ENCODE results near the gene WDR70. TPM values are rescaled to one million over a fixed set of nuclear protein-coding genes. Genes with fewer than 3 reads are reported as not detected.

WDR70 gene
- total RNA-seq, 1 donor from 2014 or later = 28.9 TPM

- H3K27ac Mint-ChIP-seq (ENCODE audit: unreplicated experiment) = no peak overlapping the region
- TF ChIP-seq CTCF (IDR thresholded peaks at IDR 0.05; ENCODE audit: unreplicated experiment) = no peak
- H3K4me1 Mint-ChIP-seq (ENCODE audit: unreplicated experiment) = peaks cover 4% of the 10 kb centered on the region
- H3K4me3 Mint-ChIP-seq (ENCODE audit: unreplicated experiment) = no peak overlapping the region
- H3K9me3 Mint-ChIP-seq (ENCODE audit: unreplicated experiment) = no peaks in the 10 kb centered on the region
- no peaks in the 10 kb centered on the region for H3K27me3 Mint-ChIP-seq (ENCODE audit: unreplicated experiment)
- no peak for DNase-seq (ENCODE audit: low spot score)
- peaks cover 4% of the 10 kb centered on the region for H3K36me3 Mint-ChIP-seq (ENCODE audit: low read depth, unreplicated experiment)
Measured at GRCh38 chr5:37628876-37629275, 249.8 kb downstream of the WDR70 start.

DNA sequence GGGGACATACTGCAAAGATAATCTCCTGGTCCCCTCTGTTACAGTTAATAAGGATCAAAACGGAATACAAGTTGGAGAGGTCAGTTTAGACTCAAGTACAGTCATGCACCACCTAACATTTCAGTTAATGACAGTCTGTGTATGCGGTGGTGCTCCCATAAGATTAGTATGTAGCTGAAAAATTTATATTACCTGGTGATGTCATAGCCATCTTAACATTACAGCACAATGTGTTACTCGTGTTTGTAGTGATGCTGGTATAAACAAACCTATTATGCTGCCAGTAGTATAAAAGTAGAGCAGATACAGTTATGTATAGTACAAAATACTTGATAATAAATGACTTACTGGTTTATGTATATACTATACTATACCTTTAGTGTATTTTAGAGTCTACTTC lies 252.8 kb downstream of the WDR70 start:
- H3K27me3 Mint-ChIP-seq (ENCODE audit: unreplicated experiment) = no peaks in the 10 kb centered on the region
- no peak overlapping the region for H3K27ac Mint-ChIP-seq (ENCODE audit: unreplicated experiment)
- no peak overlapping the region for H3K4me3 Mint-ChIP-seq (ENCODE audit: unreplicated experiment)
- H3K36me3 Mint-ChIP-seq (ENCODE audit: low read depth, unreplicated experiment) = peaks cover 4% of the 10 kb centered on the region
- no peak for DNase-seq (ENCODE audit: low spot score)
- TF ChIP-seq CTCF (IDR thresholded peaks at IDR 0.05; ENCODE audit: unreplicated experiment) = no peak
- H3K9me3 Mint-ChIP-seq (ENCODE audit: unreplicated experiment) = no peaks in the 10 kb centered on the region
- peaks cover 4% of the 10 kb centered on the region for H3K4me1 Mint-ChIP-seq (ENCODE audit: unreplicated experiment)

GRCh38 chr5:37637165-37637845 lies 258.2 kb downstream of the WDR70 start:
- Mint-ChIP-seq H3K4me1 (ENCODE audit: unreplicated experiment) (peaks cover 2% of the 10 kb centered on the region), H3K27me3 (ENCODE audit: unreplicated experiment) (no peaks in the 10 kb centered on the region), H3K27ac (ENCODE audit: unreplicated experiment) (no peak overlapping the region), H3K36me3 (ENCODE audit: low read depth, unreplicated experiment) (no peaks in the 10 kb centered on the region), H3K9me3 (ENCODE audit: unreplicated experiment) (no peaks in the 10 kb centered on the region), H3K4me3 (ENCODE audit: unreplicated experiment) (no peak overlapping the region)
- DNase-seq (ENCODE audit: low spot score) = no peak
- TF ChIP-seq CTCF (IDR thresholded peaks at IDR 0.05; ENCODE audit: unreplicated experiment) = no peak

DNA sequence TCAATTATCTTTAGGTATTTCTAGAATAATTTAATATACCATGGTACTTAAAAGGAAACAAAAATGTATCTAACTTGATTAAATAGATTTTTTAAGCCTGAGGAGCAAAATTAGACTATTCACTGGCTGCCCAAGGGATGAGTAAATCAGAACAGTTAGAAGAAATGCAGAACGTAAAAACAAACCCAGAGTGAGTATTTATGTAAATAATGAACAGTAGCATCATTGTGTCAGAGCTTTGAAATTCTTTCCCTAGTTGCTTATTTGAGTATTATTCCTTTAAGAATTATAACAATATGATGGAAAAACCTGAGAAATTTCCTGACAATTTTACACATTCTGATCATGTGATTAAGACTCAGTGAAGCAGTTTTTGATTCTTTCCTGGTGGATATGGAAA lies 259.8 kb downstream of the WDR70 start:
- Mint-ChIP-seq H3K4me1 (ENCODE audit: unreplicated experiment) (peaks cover 2% of the 10 kb centered on the region), H3K36me3 (ENCODE audit: low read depth, unreplicated experiment) (no peaks in the 10 kb centered on the region), H3K27me3 (ENCODE audit: unreplicated experiment) (no peaks in the 10 kb centered on the region), H3K27ac (ENCODE audit: unreplicated experiment) (no peak overlapping the region), H3K4me3 (ENCODE audit: unreplicated experiment) (no peak overlapping the region), H3K9me3 (ENCODE audit: unreplicated experiment) (no peaks in the 10 kb centered on the region)
- TF ChIP-seq CTCF (IDR thresholded peaks at IDR 0.05; ENCODE audit: unreplicated experiment) = no peak
- DNase-seq (ENCODE audit: low spot score) = no peak

DNA sequence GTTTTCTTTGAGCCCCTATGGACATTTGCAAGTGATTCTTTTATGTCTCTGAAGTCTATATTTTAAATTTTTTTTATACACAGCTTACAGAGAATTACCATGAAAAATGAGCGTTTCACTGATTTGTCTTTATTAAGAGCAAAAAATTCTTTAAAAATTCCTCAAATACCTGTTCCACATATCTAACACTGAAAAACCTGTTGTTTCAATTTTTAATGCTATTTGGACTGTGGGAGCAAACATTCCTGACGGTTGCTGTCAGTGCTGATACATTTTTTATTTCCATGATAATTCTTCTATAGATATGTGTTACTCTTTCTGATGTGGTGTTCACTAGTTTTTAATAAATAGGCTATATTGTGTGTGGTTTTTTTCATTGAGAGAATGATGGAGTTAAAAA lies 261.0 kb downstream of the WDR70 start:
- Mint-ChIP-seq H3K4me1 (ENCODE audit: unreplicated experiment) (peaks cover 2% of the 10 kb centered on the region), H3K9me3 (ENCODE audit: unreplicated experiment) (no peaks in the 10 kb centered on the region), H3K36me3 (ENCODE audit: low read depth, unreplicated experiment) (no peaks in the 10 kb centered on the region), H3K27ac (ENCODE audit: unreplicated experiment) (no peak overlapping the region), H3K27me3 (ENCODE audit: unreplicated experiment) (no peaks in the 10 kb centered on the region), H3K4me3 (ENCODE audit: unreplicated experiment) (no peak overlapping the region)
- no peak for DNase-seq (ENCODE audit: low spot score)
- TF ChIP-seq CTCF (IDR thresholded peaks at IDR 0.05; ENCODE audit: unreplicated experiment) = no peak

Data from endothelial cell (in vitro differentiated cells).